GM21515 (cell line): ENCODE data around the gene MBTD1.
"Not testable (repeated sequence)": the region's sequence is repeated elsewhere in the genome, so short reads cannot be mapped to it uniquely, and the experiment has no call there.

Experiments used
- ATAC-seq: cut with Tn5 transposase; IDR thresholded peaks from one replicate; pipeline ENCODE4 v1.9.1; 2021; ENCODE audit not compliant: unreplicated experiment

Gene MBTD1

DNA sequence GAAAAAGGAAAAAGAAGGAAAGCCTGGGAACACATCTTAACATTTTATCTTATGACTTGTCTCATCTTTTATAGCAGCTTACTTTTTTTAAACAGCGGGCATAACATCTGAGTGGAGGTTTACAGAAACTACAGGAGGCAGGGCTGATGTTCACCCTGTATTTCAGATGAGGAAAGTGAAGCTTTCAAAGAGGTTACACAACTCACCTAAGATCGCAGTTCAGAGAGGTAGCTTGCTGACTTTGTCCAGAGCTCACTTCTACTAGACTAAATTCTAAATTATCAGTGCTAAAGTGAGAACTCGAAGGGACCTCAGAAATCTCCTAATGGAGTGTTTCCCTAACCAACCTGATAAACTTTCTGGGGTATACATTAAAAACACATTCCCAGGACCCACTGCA lies 3.7 kb downstream of the MBTD1 start:
- no peak for ATAC-seq

DNA sequence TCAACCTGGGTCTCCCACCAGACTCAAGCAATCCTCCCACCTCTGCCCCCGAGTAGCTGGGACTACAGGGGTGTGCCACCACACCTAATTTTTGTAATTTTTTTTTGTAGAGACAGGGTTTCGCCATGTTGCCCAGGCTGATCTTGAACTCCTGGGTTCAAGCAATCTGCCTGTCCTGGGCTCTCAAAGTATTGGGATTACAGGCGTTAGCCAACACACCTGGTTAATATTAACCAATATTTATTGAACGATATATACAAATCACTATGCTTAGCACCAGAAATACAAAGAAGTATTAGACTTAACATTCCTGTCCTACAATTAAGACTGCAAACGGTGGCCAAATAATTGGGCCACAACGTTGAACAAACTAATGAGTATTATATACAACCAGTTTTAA lies 4.2 kb downstream of the MBTD1 start:
- no peak for ATAC-seq

DNA sequence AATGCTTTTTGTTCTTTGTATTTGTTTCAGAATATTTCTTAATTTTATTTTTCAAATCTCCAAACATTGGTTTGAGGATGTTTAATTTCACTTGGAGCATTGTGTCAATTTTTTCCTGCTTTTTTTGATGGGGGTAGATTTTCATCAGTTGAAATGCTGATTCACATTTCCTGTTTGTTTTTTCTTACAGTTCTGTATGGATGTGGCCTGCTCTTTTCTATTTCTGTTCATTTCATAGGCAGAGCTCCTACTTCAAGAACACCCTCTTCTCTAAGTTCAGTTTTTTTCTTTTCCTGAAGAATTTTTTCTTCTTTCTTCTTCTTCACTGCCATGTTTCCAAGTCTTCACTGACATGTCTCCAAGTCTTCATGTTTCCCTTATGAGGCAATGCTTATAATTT lies 8.8 kb downstream of the MBTD1 start:
- no peak for ATAC-seq

DNA sequence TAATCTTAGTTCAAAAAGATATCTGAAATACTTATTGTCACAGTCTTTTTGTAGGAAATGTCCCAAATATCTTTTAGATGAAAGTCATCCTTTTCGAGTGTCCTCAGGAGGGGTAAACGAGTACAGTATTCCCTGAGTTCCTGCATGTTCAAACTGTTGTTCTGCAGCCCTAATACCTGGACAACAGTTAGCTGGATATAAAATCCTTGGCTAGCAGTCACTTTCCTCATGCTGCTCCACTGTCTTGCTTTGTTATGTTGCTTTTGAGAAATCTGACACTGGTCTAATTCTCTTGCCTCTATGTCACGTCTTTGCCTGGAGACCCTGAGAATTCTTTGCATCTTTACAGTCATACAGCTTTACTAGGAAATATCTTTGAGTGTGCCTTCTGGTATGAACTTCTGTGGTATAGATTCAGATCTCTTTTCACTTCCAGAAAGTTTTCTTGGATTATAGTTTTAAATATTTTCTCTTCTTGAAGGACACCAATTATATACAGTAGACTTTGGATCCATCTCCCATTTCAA lies 9.5 kb downstream of the MBTD1 start:
- no peak for ATAC-seq

DNA sequence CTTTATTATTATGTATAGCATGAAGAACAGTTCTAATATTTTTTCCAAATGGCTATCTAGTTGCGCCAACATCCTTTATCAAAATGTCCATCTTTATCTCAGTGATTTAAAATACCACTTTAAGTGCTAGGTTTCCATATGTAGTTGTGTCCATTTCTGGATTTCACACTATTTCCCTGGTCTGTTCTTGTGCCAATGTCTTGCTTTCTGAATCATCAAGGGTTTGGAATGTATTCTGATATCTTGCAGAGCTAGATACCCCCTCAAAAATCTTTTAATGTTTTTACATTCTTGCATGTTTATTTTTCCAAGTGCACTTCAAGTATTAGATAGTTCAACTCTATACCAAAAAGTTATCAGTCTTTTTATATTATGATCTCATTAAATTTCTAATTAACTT lies 14.3 kb downstream of the MBTD1 start:
- no peak for ATAC-seq

DNA sequence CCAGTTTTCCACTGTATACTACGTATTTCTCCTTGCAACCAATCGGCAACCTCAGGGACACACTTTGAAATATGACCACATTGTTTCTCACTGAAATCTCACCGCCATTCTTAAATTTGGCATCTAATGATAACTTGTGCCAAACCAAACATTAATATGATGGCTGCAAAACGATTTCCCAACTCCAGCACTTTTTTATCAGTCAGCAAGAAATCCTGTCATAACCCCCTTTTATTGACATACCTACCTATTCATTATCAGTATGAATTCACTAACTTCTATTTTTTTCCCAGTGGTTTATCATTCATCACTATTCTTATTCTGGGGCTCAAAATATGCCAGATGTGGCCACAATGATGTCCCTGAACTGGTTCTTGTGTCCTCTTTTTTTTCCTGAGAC lies 15.8 kb downstream of the MBTD1 start:
- no peak for ATAC-seq

DNA sequence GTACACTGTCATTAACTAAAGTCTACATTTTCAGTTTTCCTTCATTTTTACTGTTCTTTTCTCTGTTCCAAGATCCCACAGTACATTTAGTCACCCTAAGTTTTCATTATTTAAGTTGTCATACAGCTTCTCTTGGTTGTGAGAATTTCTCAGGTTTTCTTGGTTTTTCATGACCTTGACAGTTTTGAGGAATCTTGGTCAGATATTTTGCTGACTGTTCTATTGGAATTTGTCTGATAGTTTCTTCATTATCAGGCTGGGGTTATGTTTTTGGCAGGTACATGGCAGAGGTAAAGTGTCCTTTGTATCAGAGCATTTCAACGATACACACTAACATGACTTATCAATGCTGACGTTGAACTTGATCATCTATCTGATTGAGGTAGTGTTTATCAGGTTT lies 19.6 kb downstream of the MBTD1 start:
- no peak for ATAC-seq

DNA sequence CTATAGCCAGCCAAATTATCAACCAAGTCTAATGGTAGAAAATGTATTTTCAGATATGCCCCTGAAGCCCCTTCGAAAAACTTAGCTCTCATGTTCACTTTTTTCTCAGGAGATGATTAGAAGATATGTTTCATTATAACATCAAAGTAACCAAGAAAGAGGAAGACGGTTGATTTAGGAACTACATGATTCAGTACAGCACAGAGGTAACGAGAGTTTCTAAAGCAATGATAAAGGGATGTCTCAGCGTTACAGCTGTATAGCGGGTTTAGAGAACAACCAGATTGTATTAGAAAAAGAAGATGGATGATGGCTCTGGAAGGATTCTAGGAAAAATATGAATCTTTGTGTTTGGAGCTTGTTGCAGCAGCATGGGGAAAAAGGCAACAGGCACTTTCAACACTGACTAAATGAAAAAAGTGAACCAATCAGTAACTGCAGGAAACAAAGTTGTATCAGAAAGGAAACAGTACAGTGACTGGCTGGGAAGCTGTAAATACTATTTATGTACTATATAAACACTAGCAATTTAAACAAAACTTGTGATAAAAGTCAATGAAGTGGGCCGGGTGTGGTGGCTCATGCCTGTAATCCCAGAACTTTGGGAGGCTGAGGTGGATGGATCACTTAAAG lies 21.5 kb downstream of the MBTD1 start:
- no peak for ATAC-seq

DNA sequence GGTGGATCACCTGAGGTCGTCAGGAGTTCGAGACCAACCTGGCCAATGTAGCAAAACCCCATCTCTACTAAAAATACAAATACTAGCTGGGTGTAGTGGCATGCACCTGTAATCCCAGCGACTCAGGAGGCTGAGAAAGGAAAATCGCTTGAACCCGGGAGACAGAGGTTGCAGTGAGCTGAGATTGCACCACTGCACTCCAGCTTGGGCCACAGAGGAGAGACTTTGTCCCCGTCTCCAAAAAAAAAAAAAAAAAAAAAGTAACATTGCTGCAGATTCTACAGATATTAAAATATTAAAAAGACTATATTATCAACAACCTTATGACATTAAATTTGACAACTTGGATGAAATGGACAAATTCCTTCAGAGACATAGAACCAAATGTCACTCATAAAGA lies 25.7 kb downstream of the MBTD1 start:
- no peak for ATAC-seq

DNA sequence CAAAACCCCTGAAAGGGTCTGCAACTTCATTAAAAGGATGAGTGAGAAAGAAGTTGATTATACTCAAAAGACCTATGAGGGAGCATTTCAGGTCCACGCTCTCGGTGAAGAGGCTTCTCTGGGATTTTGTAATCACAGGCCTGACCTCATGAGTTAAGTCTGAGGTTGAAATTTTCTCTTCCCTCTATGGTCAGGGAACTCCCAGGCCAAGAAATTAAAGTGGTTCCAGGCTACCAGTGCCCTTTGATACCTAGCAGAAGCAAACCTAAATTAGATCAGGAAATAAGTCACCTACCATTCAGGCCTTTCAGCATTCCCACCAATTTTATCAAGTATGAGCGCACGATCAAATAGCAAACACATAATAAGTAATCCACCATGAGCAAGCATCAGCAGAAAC lies 27.9 kb downstream of the MBTD1 start:
- ATAC-seq = no peak

DNA sequence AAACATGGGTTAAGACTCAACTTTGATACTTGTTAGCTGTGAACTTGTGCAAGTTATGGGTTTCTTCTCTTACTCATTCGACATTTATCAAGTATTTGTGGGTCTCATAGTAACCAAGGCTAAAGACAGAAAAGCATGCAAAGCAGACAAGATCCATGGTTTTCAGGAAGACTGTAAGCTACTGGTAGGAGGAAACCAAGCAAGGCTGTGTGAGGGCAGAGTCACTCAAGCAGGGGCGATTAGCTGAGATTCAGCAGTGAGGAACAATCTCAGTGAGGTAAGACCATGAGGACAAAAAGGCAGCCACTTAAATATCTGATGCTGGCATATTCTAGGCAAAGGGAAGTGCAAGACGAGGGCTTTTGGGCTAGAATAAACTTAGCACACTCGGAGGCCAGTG lies 29.5 kb downstream of the MBTD1 start:
- no peak for ATAC-seq

DNA sequence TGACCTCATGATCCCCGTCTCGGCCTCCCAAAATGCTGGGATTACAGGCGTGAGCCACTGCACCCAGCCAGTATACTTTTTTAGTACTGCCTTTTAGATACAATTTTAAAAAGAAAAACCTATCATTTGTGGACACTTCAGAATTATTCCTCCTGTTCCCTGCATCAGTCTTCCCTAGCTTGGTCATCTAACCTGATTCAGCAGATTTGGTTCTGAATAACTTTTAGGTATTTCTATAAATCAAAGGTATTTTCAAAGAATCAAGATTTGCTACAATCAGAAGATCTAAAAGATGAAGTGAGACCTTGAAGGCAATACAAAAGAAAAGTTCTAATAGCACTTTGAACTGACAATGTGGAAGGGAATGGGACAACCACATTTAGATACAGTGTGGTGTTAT lies 30.0 kb downstream of the MBTD1 start:
- no peak for ATAC-seq

DNA sequence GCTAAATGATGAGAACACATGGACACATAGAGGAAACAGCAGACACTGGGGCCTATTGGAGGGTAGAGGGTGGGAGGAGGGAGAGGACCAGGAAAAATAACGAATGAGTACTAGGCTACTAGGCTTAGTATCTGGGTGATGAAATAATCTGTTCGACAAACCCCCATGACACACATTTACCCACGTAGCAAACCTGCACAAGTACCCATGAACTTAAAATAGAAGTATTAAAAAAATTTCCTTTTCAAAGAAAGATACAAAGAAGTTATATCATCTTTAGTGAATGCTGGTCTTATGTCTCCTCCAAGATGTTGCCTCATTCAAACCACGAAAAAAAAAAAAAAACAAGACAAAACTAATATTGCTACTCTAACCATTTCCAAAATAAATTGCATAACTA lies 31.7 kb downstream of the MBTD1 start:
- ATAC-seq = no peak

DNA sequence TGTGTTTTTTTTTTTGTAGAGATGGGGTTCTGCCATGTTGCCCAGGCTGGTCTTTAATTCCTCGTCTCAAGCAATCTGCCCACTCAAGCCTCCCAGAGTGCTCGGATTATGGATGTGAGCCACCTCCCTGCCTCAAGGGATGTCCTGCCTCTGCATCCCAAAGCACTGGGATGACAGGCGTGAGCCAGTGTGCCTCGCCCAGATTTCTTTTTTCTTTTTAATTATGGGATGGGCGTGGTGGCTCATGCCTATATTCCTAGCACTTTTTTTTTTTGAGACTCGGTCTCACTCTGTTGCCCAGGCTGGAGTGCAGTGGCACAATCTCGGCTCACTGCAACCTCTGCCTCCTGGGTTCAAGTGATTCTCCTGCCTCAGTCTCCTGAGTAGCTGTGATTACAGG lies 34.3 kb downstream of the MBTD1 start:
- not testable (repeated sequence) for ATAC-seq

DNA sequence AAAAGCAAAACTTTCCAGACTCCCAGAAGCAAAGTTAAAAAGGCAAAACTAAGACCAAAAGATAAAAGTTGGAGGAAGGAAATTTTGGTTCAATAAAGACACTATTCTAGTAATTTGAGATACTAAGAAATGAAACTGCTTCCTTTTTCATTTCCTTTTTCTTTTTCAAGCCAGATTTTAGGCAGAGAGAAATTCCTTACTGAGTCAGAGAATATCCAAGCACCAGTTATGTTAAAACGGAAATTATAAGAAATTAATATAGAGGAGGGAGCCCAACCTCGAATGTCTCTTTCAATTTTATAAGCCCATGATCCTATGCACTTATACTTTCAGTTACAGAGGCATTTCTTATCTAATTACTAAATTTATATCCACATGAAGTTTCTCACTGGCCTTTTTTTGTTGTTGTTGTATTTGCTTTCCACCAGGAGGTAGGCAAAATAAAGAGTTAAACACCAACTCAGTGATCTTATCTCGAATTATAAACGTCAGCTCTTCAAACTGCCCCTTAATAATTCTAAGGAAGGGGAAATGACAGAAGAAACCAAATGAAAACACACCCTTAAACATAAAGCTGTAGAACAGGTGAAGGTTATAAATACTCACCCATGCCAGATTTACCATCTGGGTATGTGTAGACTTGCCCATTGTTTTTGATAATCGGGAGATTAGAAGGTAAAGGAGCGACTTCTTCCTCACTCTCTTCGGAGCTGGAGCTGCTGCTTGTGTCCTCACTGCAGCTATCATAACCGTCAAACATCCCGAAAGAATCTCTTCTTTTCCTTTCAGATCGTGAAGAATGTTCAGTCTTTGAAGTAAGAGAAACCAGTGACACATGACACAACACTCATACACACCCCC lies 35.2 kb downstream of the MBTD1 start:
- no peak for ATAC-seq

DNA sequence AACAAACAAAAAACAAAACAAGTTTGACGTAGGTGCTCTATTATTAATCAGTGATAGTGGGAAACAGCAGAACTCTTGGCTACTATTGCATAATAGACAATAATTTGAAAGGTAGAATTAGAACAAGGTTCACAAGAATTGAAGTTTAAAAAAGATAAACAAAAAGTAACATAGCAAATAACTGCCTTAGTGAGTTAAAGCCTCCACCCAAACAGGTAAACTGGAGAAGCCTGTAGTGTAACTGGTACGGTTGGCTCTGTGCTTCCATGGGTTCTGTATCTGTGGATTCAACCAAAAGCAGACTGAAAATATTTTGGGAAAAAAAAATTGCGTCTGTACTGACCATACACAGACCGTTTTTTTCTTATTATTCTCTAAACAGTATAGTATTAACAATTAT lies 38.5 kb downstream of the MBTD1 start:
- ATAC-seq = no peak

DNA sequence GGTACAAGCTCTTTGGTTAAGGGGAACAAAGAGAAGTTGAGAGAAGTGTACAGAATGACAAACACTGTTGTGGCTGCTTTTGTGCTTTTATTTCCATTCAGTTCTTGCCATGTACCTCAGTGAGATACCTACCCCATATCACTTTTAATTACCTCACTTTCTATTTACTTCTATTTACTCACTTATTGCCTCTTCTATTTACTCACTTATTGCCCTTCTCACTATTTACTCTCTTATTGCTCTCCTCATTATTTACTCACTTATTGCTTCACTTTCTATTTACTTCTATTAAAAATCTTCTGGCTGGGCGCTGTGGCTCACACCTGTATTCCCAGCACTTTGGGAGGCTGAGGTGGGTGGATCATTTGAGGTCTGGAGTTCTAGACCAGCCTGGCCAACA lies 41.9 kb downstream of the MBTD1 start:
- no peak for ATAC-seq

DNA sequence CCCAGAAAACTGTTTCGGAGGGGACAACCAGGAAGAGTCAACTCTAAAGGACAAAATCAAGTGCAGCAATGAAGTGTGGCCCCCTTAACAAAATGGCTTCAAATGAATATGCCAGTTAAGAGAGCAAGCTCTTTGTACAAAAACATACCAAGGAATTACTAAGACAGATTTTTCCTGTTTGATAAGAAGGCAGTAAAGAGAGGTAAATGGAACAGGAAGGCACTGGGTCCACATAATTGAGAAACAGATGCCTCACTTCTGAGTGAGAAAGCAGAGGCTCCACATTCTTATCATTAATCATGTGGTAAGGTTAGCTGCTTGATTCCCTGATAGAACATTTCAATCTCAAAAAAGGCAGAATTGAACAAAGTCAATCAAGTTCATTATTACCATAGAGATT lies 44.9 kb downstream of the MBTD1 start:
- ATAC-seq = no peak

DNA sequence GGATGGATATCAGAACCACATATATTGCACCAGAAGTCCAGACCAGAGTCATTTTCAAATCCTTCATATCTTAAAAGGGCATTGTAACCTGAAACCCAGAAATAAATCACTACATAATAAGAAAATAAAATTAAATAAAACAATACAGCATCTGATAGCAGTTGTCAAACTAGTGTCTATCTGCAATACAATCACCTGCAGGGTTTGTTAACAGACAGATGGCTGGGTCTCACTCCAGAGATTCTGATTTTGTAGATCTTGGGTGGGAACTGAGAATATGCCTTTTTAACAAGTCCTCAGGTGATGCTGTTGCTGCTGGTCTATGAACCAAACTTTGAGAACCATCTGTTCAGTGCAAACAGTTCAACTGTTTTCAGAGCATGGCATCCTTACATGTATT lies 56.0 kb downstream of the MBTD1 start:
- no peak for ATAC-seq

DNA sequence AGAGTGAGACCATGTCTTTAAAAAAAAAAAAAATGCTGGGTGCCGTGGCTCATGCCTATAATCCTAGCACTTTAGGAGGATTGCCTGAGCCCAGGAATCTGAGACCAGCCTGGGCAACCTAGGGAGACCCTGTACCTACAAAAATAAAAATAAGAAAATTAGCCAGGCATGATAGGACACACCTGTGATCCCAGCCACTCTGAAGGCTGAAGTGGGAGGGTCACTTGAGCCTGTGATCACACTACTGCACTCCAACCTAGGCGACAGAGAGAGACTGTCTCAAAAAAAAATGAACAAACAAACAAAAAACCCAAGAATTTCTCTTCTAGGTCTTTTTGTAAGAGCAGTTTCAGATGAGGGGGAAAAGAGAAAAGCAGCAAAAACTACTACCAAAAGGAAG lies 59.0 kb downstream of the MBTD1 start:
- no peak for ATAC-seq

DNA sequence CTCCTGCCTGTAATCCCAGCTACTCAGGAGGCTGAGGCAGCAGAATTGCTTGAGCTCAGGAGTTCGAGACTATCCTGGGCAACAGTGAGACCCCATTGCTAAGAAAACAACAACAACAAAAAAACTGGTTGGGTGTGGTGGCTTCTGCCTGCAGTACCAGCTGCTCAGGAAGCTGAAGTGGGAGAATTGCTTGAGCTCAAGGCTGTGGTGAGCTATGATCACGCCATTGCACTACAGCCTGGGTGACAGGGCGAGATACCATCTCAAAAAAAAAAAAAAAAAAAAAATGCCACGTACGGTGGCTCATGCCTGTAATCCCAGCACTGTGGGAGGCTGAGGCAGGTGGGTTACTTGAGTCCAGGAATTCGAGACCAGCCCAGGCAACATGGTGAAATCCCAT lies 59.6 kb downstream of the MBTD1 start:
- no peak for ATAC-seq

DNA sequence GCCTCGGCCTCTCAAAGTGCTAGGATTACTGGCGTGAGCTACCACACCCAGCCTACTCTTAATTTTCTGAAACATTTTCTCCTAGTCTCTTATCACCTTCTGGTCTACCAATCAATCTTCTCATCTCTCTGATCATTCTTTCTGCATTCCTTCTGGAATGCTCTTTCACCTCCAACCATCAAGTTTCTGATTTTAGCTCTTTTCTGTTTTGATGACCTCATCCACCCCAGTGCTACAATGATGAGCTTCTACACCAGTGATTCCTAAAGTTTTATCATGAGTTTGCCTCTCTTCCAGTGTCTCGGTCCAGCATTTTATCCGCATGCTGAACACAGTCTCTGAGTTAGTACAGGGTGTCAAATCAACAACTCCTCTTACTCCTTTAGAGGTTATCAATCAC lies 62.1 kb downstream of the MBTD1 start:
- ATAC-seq = no peak

DNA sequence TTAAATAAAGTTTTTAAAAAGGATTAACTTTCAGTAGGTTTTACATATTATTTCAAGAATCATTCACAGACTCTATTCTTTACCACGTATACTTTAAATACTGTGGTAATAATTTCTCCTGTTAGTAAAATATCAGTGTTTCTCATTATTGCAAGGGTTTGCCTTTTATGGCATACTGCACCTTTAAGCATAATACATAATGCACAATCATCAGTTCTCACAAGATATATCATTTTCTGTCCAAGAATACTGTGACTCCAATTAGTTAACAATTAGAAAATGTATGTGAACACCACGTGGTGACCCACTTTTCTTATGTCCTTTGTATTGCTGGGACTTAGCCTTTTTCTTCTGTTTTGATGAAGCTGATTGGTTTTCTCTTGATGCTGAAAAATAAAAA lies 68.0 kb downstream of the MBTD1 start:
- no peak for ATAC-seq
